ENCODE measurements around the gene MAP1B.

DNA sequence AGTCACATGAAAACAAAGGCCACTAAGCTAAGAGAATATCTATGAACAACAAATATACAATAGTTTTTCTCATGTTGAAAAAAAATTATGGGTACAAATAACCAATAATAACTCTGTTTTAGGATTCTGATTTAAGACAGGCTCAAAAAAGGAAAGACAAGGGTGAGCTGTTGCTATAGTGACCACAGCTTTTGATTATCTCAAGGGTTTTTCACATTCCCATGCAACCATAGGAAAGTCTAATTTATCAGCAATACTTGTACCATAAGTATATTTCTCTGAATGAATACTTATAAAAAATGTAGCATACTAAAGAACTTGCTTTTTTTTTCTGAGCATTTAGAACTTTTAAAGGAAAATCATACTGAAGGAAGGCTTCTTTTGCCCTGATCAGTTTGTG lies 144.7 kb downstream of the MAP1B start:
- TF ChIP-seq, protein P1, sequence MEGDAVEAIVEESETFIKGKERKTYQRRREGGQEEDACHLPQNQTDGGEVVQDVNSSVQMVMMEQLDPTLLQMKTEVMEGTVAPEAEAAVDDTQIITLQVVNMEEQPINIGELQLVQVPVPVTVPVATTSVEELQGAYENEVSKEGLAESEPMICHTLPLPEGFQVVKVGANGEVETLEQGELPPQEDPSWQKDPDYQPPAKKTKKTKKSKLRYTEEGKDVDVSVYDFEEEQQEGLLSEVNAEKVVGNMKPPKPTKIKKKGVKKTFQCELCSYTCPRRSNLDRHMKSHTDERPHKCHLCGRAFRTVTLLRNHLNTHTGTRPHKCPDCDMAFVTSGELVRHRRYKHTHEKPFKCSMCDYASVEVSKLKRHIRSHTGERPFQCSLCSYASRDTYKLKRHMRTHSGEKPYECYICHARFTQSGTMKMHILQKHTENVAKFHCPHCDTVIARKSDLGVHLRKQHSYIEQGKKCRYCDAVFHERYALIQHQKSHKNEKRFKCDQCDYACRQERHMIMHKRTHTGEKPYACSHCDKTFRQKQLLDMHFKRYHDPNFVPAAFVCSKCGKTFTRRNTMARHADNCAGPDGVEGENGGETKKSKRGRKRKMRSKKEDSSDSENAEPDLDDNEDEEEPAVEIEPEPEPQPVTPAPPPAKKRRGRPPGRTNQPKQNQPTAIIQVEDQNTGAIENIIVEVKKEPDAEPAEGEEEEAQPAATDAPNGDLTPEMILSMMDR (IDR thresholded peaks at IDR 0.05; ENCODE audit: low read length): no peak
- TF ChIP-seq EZH2 (optimal IDR thresholded peaks at IDR 0.05; ENCODE audit: low read depth, low read length): no peak

All from MM.1S (cell line).